ENCODE data around the gene TMEM94. TPM values are rescaled to one million over a fixed set of nuclear protein-coding genes. Genes with fewer than 3 reads are reported as not detected.

The TMEM94 gene
- total RNA-seq, 1 experiment from 2014 or later: 61.4 TPM

- Histone ChIP-seq H3K4me1 (ENCODE audit: insufficient read depth, low read length) (no peaks in the 10 kb centered on the region), H3K56ac (ENCODE audit: insufficient read length, low read depth, low read length) (no peak overlapping the region), H3K18ac (ENCODE audit: insufficient read length, low read depth, low read length) (no peak overlapping the region), H4K91ac (ENCODE audit: insufficient read length, low read depth, low read length) (no peak overlapping the region), H3K9me3 (ENCODE audit: control insufficient read depth, low read depth, low read length) (no peaks in the 10 kb centered on the region), H2BK15ac (ENCODE audit: low read depth, low read length) (no peak overlapping the region), H3K4ac (ENCODE audit: low read depth, low read length) (no peak overlapping the region), H3T11ph (ENCODE audit: low read length) (no peak overlapping the region), H2BK20ac (ENCODE audit: low read depth, low read length, poor library complexity, severe bottlenecking) (no peak overlapping the region), H3K79me2 (ENCODE audit: insufficient read depth, low read length) (no peaks in the 10 kb centered on the region), H3K14ac (ENCODE audit: insufficient read depth, low read length) (no peak overlapping the region), H2BK5ac (ENCODE audit: insufficient read length, low read length) (no peak overlapping the region), H2AK5ac (ENCODE audit: insufficient read length, low read length) (no peak overlapping the region), H3K4me2 (ENCODE audit: insufficient read depth, insufficient read length, low read length) (no peak overlapping the region), H4K20me1 (ENCODE audit: control insufficient read depth, insufficient read depth, insufficient read length) (no peaks in the 10 kb centered on the region), H3K23ac (ENCODE audit: insufficient read length, low read depth, low read length) (no peak overlapping the region), H3K9ac (ENCODE audit: extremely low read depth, insufficient read length, low read length) (no peak overlapping the region), H4K8ac (replicated peaks; ENCODE audit: insufficient read length, low read depth, low read length) (no peak overlapping the region), H2AFZ (ENCODE audit: low read length) (no peak overlapping the region), H2BK120ac (ENCODE audit: low read depth, low read length, poor library complexity, severe bottlenecking) (no peak overlapping the region), H3K27me3 (ENCODE audit: insufficient read depth, low read length) (no peaks in the 10 kb centered on the region), H3K23me2 (ENCODE audit: insufficient read length, low read depth, low read length, poor library complexity, severe bottlenecking) (no peaks in the 10 kb centered on the region), H3K79me1 (ENCODE audit: insufficient read depth, low read depth, low read length, poor library complexity, severe bottlenecking) (no peaks in the 10 kb centered on the region), H3K27ac (ENCODE audit: insufficient read length, low read depth, low read length) (no peak overlapping the region), H2BK12ac (ENCODE audit: insufficient read length, low read depth, low read length) (no peak overlapping the region), H4K5ac (ENCODE audit: insufficient read length, low read depth, low read length) (no peak overlapping the region)
- peaks cover 0 to 39% (median 27%) of the 10 kb centered on the region in 3 experiments; a peak in 5 of 7 replicates for H3K36me3 Mint-ChIP-seq (ENCODE audit: insufficient read depth in 1 of 3, low read depth in 3 of 3)
- no peaks in the 10 kb centered on the region for H3K4me1 Mint-ChIP-seq
- no CpG with 5 or more reads among the region's 4 CpGs for WGBS (ENCODE audit: extremely low coverage, insufficient read length, low lambda C conversion rate)
- H3K27me3 Mint-ChIP-seq (ENCODE audit: low read depth): no peaks in the 10 kb centered on the region
- no peak for TF ChIP-seq CTCF (conservative IDR thresholded peaks at IDR 0.05)
- no peaks in the 10 kb centered on the region for H3K9me3 Mint-ChIP-seq
- no peak overlapping the region; a peak in 1 of 5 replicates for H3K4me3 Mint-ChIP-seq
- no peak for DNase-seq
- no peak overlapping the region for H3K27ac Mint-ChIP-seq
These were observed 48.6 kb downstream of the TMEM94 start for GRCh38 chr17:75505152-75505409.
